Vagina (tissue), 2 donors: Measurements from ENCODE around the gene TANGO6.

ENCODE experiments used
- POLR2A ChIP-seq, 2 donors: fragments of 450-650 bp; IDR thresholded peaks; one replicate each; pipeline ENCODE4 v1.6.1; 2017; ENCODE audit warnings: antibody characterized with exemption in 2 of 2, mild to moderate bottlenecking in 2 of 2, moderate library complexity in 2 of 2
- TF ChIP-seq, protein P1 (sequence below), 3 experiments: fragments of 450-650 bp in 2 of 3; fragments of 200-600 bp in 1 of 3; sonication (generic) in 1 of 3; IDR thresholded peaks; one replicate each; pipeline ENCODE4 v1.5.1; 2017 to 2019; ENCODE audit warnings: antibody characterized with exemption in 3 of 3, mild to moderate bottlenecking in 2 of 3, moderate library complexity in 2 of 3

- no peak for TF ChIP-seq POLR2A (IDR thresholded peaks at IDR 0.05)
- TF ChIP-seq, protein P1, sequence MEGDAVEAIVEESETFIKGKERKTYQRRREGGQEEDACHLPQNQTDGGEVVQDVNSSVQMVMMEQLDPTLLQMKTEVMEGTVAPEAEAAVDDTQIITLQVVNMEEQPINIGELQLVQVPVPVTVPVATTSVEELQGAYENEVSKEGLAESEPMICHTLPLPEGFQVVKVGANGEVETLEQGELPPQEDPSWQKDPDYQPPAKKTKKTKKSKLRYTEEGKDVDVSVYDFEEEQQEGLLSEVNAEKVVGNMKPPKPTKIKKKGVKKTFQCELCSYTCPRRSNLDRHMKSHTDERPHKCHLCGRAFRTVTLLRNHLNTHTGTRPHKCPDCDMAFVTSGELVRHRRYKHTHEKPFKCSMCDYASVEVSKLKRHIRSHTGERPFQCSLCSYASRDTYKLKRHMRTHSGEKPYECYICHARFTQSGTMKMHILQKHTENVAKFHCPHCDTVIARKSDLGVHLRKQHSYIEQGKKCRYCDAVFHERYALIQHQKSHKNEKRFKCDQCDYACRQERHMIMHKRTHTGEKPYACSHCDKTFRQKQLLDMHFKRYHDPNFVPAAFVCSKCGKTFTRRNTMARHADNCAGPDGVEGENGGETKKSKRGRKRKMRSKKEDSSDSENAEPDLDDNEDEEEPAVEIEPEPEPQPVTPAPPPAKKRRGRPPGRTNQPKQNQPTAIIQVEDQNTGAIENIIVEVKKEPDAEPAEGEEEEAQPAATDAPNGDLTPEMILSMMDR (IDR thresholded peaks at IDR 0.05): no peak
Observed at GRCh38 chr16:69036399-69037091, 193.2 kb downstream of the TANGO6 start.
